ENCODE data around the gene SYCE1.

DNA sequence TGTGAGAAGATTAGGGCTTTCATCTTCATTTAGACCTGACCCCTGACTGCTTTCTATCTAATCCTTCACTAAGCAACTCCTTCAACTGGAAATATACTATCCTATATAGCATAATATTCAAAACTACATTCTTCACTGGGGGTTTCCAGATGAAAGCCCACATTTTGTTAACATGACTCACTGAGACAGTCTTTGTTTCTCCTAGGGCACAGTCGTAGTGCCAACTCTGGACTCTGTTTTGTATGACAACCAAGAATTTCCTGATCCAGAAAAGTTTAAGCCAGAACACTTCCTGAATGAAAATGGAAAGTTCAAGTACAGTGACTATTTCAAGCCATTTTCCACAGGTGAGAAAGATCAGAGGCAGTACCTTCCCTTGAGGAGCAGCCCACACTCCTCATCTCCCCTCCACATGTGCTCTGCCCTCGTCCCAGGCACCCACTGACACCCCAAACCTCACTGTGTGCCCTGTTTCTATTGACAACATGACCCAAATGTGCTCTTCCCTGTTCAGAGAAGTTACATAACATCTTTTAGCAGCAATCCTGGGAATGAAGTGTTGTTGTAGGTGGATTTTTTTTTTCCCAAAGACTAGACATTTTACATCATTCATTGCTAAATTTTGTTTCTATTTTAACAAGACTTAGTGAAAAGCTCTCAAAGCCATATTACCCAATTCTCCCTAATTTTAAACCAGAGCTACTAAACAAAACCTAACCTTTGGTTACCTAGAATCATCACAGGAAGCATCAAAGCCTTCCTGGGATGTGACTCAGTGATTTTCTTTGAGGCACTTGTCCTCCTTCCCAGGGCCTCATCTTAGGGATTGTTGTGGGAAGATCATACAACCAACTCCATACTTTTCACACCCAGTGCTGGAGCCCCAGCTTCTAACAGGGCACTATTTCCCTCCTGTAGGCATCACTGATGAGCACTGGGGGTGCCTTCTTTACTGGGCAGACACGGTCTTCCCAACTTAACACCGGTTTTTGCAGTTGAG lies 27.5 kb downstream of the SYCE1 start:
- TF ChIP-seq, protein P1, sequence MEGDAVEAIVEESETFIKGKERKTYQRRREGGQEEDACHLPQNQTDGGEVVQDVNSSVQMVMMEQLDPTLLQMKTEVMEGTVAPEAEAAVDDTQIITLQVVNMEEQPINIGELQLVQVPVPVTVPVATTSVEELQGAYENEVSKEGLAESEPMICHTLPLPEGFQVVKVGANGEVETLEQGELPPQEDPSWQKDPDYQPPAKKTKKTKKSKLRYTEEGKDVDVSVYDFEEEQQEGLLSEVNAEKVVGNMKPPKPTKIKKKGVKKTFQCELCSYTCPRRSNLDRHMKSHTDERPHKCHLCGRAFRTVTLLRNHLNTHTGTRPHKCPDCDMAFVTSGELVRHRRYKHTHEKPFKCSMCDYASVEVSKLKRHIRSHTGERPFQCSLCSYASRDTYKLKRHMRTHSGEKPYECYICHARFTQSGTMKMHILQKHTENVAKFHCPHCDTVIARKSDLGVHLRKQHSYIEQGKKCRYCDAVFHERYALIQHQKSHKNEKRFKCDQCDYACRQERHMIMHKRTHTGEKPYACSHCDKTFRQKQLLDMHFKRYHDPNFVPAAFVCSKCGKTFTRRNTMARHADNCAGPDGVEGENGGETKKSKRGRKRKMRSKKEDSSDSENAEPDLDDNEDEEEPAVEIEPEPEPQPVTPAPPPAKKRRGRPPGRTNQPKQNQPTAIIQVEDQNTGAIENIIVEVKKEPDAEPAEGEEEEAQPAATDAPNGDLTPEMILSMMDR (IDR thresholded peaks at IDR 0.05; ENCODE audit: poor library complexity), result no peak
- TF ChIP-seq EZH2 (IDR thresholded peaks at IDR 0.05; ENCODE audit: borderline replicate concordance) (no peak), EZH2phosphoT487 (IDR thresholded peaks at IDR 0.05; ENCODE audit: low read depth, severe bottlenecking, unreplicated experiment) (no peak)
